Natural killer cell (primary cell): ENCODE results near the gene RCE1. TPM values are rescaled to one million over a fixed set of nuclear protein-coding genes. Genes with fewer than 3 reads are reported as not detected.

ENCODE experiments used
- ATAC-seq, 3 donors: fragments of 150-1000 bp in 2 of 3; fragments of 200-7000 bp in 1 of 3; cut with Tn5 transposase; 1 replicate in 1 of 3; 2 replicates in 2 of 3; pipeline ENCODE4 v1.10.0; 2021; ENCODE audit warnings: mild to moderate bottlenecking in 2 of 3, moderate library complexity in 2 of 3
- DNase-seq, 2 donors: peaks; one replicate each; pipeline versions ENCODE4 v3.0.0 to v3.0.0-alpha.2; 2013 to 2021; ENCODE audit warnings: mixed read lengths in 1 of 2
- H3K27ac ChIP-seq: one replicate; pipeline ENCODE4 v1.5.1; 2013; ENCODE audit warnings: mild to moderate bottlenecking, low read length
- H3K27me3 ChIP-seq: one replicate; pipeline ENCODE4 v1.6.1; 2013; ENCODE audit warnings: low read length; ENCODE audit not compliant: control insufficient read depth, insufficient read depth
- H3K36me3 ChIP-seq: one replicate; pipeline ENCODE4 v1.6.1; 2013; ENCODE audit warnings: low read length; ENCODE audit not compliant: control insufficient read depth, insufficient read depth
- H3K4me1 ChIP-seq: one replicate; pipeline ENCODE4 v1.6.1; 2013; ENCODE audit warnings: low read length; ENCODE audit not compliant: control insufficient read depth, insufficient read depth
- H3K4me3 ChIP-seq: one replicate; pipeline ENCODE4 v1.5.1; 2013; ENCODE audit warnings: low read length
- H3K9me3 ChIP-seq: one replicate; pipeline ENCODE4 v1.6.1; 2013; ENCODE audit warnings: low read length; ENCODE audit not compliant: control insufficient read depth, insufficient read depth
- H3K27ac Mint-ChIP-seq, 2 donors: one replicate each; pipeline ENCODE4 v1.8.0; 2022; ENCODE audit warnings: mild to moderate bottlenecking in 2 of 2, mixed read lengths in 2 of 2, moderate library complexity in 1 of 2
- H3K27me3 Mint-ChIP-seq, 2 donors: one replicate each; pipeline ENCODE4 v1.8.0; 2022; ENCODE audit warnings: low read depth in 2 of 2, mixed read lengths in 2 of 2
- H3K36me3 Mint-ChIP-seq: one replicate; pipeline ENCODE4 v1.8.0; 2022; ENCODE audit warnings: mixed read lengths
- H3K4me1 Mint-ChIP-seq, 2 donors: one replicate each; pipeline ENCODE4 v1.8.0; 2022; ENCODE audit warnings: mixed read lengths in 2 of 2
- H3K4me3 Mint-ChIP-seq: one replicate; pipeline ENCODE4 v1.8.0; 2022; ENCODE audit warnings: mild to moderate bottlenecking, moderate library complexity, mixed read lengths
- H3K9me3 Mint-ChIP-seq, 2 donors: one replicate each; pipeline ENCODE4 v1.8.0; 2022; ENCODE audit warnings: mixed read lengths in 2 of 2
- CTCF ChIP-seq: fragments of 200-600 bp; IDR thresholded peaks from one replicate; pipeline ENCODE4 v1.8.0; 2022; ENCODE audit warnings: antibody characterized with exemption
- WGBS: methylation state at CpG from one replicate; pipeline ENCODE4 v1.1.7; 2013; ENCODE audit warnings: missing lambda C conversion rate; ENCODE audit not compliant: insufficient coverage; 5-methylcytosine and 5-hydroxymethylcytosine counted together
- intact Hi-C: fragments of 100-400 bp; cut with micrococcal nuclease; formaldehyde crosslinking; loops from one replicate; pipeline ENCODE4 v1.14.2; 2022
- total RNA-seq, 4 donors: library from RNA; stranded (reverse); fragments of 120-200 nt in 1 of 4; gene quantifications; one replicate each; pipeline versions ENCODE4 v1.2.3 to v1.2.4, GENCODE V29; 2013 to 2022

The RCE1 gene
- total RNA-seq, 3 donors from 2014 or later (not counting 1 experiment from before 2014, with no cell fraction given) = 41.3 to 47.0 (median 41.7) TPM

- peaks cover 0 to under 1% of the 10 kb centered on the region in 2 donors for H3K27me3 Mint-ChIP-seq
- H3K9me3 Mint-ChIP-seq = no peaks in the 10 kb centered on the region
- no peaks in the 10 kb centered on the region for H3K36me3 ChIP-seq
- DNase-seq (peak in 1 of 2 donors; percentile 43), ATAC-seq (peak in 1 of 3 donors; percentile 21)
- no peaks in the 10 kb centered on the region for H3K27me3 ChIP-seq
- H3K27ac ChIP-seq = no peak overlapping the region
- H3K36me3 Mint-ChIP-seq = no peaks in the 10 kb centered on the region
- H3K4me1 ChIP-seq = peaks cover 7% of the 10 kb centered on the region
- intact Hi-C loops = no loop called here
- no peak overlapping the region for H3K27ac Mint-ChIP-seq
- H3K9me3 ChIP-seq = no peaks in the 10 kb centered on the region
- H3K4me3 ChIP-seq = no peak overlapping the region
- H3K4me3 Mint-ChIP-seq = no peak overlapping the region
- WGBS = 26% methylated on average over 13 of the region's 14 CpGs
- peaks cover 0 to 11% of the 10 kb centered on the region in 2 donors for H3K4me1 Mint-ChIP-seq
- TF ChIP-seq CTCF = no peak
Measured at GRCh38 chr11:66880496-66881450, 37.5 kb downstream of the RCE1 start.

GRCh38 chr11:66881451-66881835, 38.2 kb downstream of the RCE1 start:
- DNase-seq (no peak), ATAC-seq (no peak)
- intact Hi-C loops = no loop called here
- Histone ChIP-seq H3K4me1 (peaks cover 7% of the 10 kb centered on the region), H3K9me3 (no peaks in the 10 kb centered on the region), H3K4me3 (no peak overlapping the region), H3K36me3 (no peaks in the 10 kb centered on the region), H3K27me3 (no peaks in the 10 kb centered on the region), H3K27ac (no peak overlapping the region)
- Mint-ChIP-seq H3K9me3 (no peaks in the 10 kb centered on the region), H3K27ac (no peak overlapping the region), H3K36me3 (no peaks in the 10 kb centered on the region), H3K27me3 (no peaks in the 10 kb centered on the region), H3K4me1 (peaks cover 0 to 11% of the 10 kb centered on the region in 2 donors), H3K4me3 (no peak overlapping the region)
- WGBS = 91% methylated on average over 10 of the region's 10 CpGs
- no peak for TF ChIP-seq CTCF

- H3K27me3 Mint-ChIP-seq = no peaks in the 10 kb centered on the region
- no peaks in the 10 kb centered on the region for H3K9me3 ChIP-seq
- H3K36me3 Mint-ChIP-seq = no peaks in the 10 kb centered on the region
- H3K27ac Mint-ChIP-seq = no peak overlapping the region
- H3K36me3 ChIP-seq = no peaks in the 10 kb centered on the region
- H3K27me3 ChIP-seq = no peaks in the 10 kb centered on the region
- H3K4me3 Mint-ChIP-seq = no peak overlapping the region
- intact Hi-C loops = no loop called here
- WGBS = 90% methylated on average over 9 of the region's 9 CpGs
- H3K4me1 Mint-ChIP-seq = peaks cover 0 to 11% of the 10 kb centered on the region in 2 donors
- peaks cover 7% of the 10 kb centered on the region for H3K4me1 ChIP-seq
- no peak for DNase-seq
- TF ChIP-seq CTCF = no peak
- ATAC-seq = no peak
- no peaks in the 10 kb centered on the region for H3K9me3 Mint-ChIP-seq
- no peak overlapping the region for H3K27ac ChIP-seq
- H3K4me3 ChIP-seq = no peak overlapping the region
Measured at GRCh38 chr11:66881927-66882452, 38.7 kb downstream of the RCE1 start.
